K562 (cell line): ENCODE measurements around the gene CTIF. TPM values are rescaled to one million over a fixed set of nuclear protein-coding genes. Genes with fewer than 3 reads are reported as not detected.

Experiments
- ATAC-seq: fragments of 200-7000 bp; cut with Tn5 transposase; 3 replicates; pipeline ENCODE4 v1.9.1; 2020; ENCODE audit warnings: moderate library complexity
- BruUV-seq: library from RNA; stranded (reverse); fragments of 400-500 nt; replicated peaks from 2 replicates; lab custom pipeline; 2021; lab: Mats Ljungman, UMichigan
- CTCF ChIA-PET: fragments of 300-600 bp; formaldehyde crosslinking; extraction: SDS; loops from one replicate; lab custom pipeline; 2021; ENCODE audit warnings: low intra/inter-chr PET ratio; lab: Yijun Ruan, JAX
- POLR2A ChIA-PET: fragments of 300-600, 350-650 bp; sonication (Branson Sonifier 250); formaldehyde crosslinking; extraction: SDS; loops from one replicate; lab custom pipeline; 2021; ENCODE audit warnings: antibody characterized with exemption, inconsistent platforms; lab: Yijun Ruan, JAX
- DNase-seq, 4 experiments: peaks; one replicate each; pipeline versions ENCODE4 v3.0.0 to v3.0.0-alpha.2; 2011 to 2018; ENCODE audit warnings: low spot score in 3 of 4, mixed read lengths in 3 of 4; ENCODE audit errors: extremely low read depth in 1 of 4
- FAIRE-seq: peaks from 2 replicates; lab custom pipeline; 2011; peaks lifted over from hg19 to GRCh38; lab: Jason Lieb, UNC
- H2AFZ ChIP-seq: 2 replicates; pipeline ENCODE4 v1.6.0; 2011; ENCODE audit warnings: low read depth, low read length, control low read depth, inconsistent platforms
- H3K27ac ChIP-seq: fragments of 200-600 bp; 3 replicates; pipeline ENCODE4 v1.8.0; 2011; ENCODE audit warnings: low read depth, mild to moderate bottlenecking, control low read depth, inconsistent platforms, low read length, moderate library complexity, mixed read lengths; ENCODE audit errors: extremely low read depth
- H3K27me3 ChIP-seq, 2 experiments: fragments of 300-600 bp in 1 of 2; 2 replicates in 1 of 2; 3 replicates in 1 of 2; pipeline versions ENCODE4 v1.6.0 to v1.8.0; 2011; ENCODE audit warnings: inconsistent platforms in 2 of 2, low read length in 2 of 2, mild to moderate bottlenecking in 1 of 2, mixed read lengths in 1 of 2, moderate library complexity in 1 of 2; ENCODE audit not compliant: control insufficient read depth in 2 of 2, insufficient read depth in 2 of 2
- H3K36me3 ChIP-seq: fragments of 300-600 bp; 3 replicates; pipeline ENCODE4 v1.8.0; 2011; ENCODE audit warnings: mild to moderate bottlenecking, low read length, inconsistent platforms; ENCODE audit not compliant: control insufficient read depth, insufficient read depth
- H3K4me1 ChIP-seq, 2 experiments: fragments of 200-600 bp in 1 of 2; replicated peaks in 1 of 2; 2 replicates in 1 of 2; 3 replicates in 1 of 2; pipeline versions ENCODE4 v1.5.1 to v1.8.0; 2011; ENCODE audit warnings: inconsistent platforms in 2 of 2, low read length in 2 of 2, mild to moderate bottlenecking in 1 of 2, mixed read lengths in 1 of 2, moderate library complexity in 1 of 2; ENCODE audit not compliant: control insufficient read depth in 2 of 2, insufficient read depth in 2 of 2
- H3K4me2 ChIP-seq: 2 replicates; pipeline ENCODE4 v1.6.1; 2011; ENCODE audit warnings: low read length, control low read depth, inconsistent platforms, mixed read lengths; ENCODE audit not compliant: insufficient read depth
- H3K4me3 ChIP-seq: fragments of 200-600 bp; sonication (generic), shearing (Covaris generic); 2 replicates; pipeline ENCODE4 v1.5.1; 2016; ENCODE audit warnings: control low read depth, inconsistent platforms
- H3K79me2 ChIP-seq: fragments of 200-600 bp; 3 replicates; pipeline ENCODE4 v1.8.0; 2011; ENCODE audit warnings: low read length, inconsistent platforms; ENCODE audit not compliant: control insufficient read depth, insufficient read depth
- H3K9ac ChIP-seq, 2 experiments: 2 replicates each; pipeline versions ENCODE4 v1.6.0 to v1.6.1; 2011; ENCODE audit warnings: low read depth in 2 of 2, low read length in 2 of 2, control low read depth in 1 of 2, inconsistent platforms in 1 of 2, mild to moderate bottlenecking in 1 of 2, mixed read lengths in 1 of 2; ENCODE audit not compliant: insufficient read depth in 1 of 2
- H3K9me1 ChIP-seq: one replicate; pipeline ENCODE4 v1.6.0; 2011; ENCODE audit warnings: inconsistent platforms, mild to moderate bottlenecking, low read length, moderate library complexity; ENCODE audit not compliant: control insufficient read depth, insufficient read depth
- H3K9me3 ChIP-seq: replicated peaks from 2 replicates; pipeline ENCODE4 v1.5.1; 2011; ENCODE audit warnings: low read depth, low read length, inconsistent platforms; ENCODE audit not compliant: control insufficient read depth, insufficient read depth
- H4K20me1 ChIP-seq: replicated peaks from 2 replicates; pipeline ENCODE4 v1.6.1; 2011; ENCODE audit warnings: low read length, inconsistent platforms, mixed read lengths; ENCODE audit not compliant: control insufficient read depth, insufficient read depth
- CTCF ChIP-seq, 3 experiments: IDR thresholded peaks in 2 of 3; conservative IDR thresholded peaks in 1 of 3; 2 replicates each; pipeline ENCODE4 v1.5.1; 2011 to 2012; ENCODE audit warnings: low read length in 3 of 3, mild to moderate bottlenecking in 3 of 3, control low read depth in 2 of 3, improper control_type of control experiment in 1 of 3, inconsistent platforms in 1 of 3, low read depth in 1 of 3, mixed read lengths in 1 of 3, moderate library complexity in 1 of 3; ENCODE audit not compliant: insufficient read depth in 2 of 3
- CTCFL ChIP-seq: IDR thresholded peaks from 2 replicates; pipeline ENCODE4 v1.6.1; 2011; ENCODE audit warnings: borderline replicate concordance, low read depth, mild to moderate bottlenecking, moderate library complexity, low read length; ENCODE audit not compliant: insufficient read depth, poor library complexity, severe bottlenecking
- FOSL1 ChIP-seq: fragments of 200-800 bp; sonication (Bioruptor generic); conservative IDR thresholded peaks from 2 replicates; pipeline ENCODE4 v1.6.1; 2016; ENCODE audit warnings: missing genetic modification characterization, missing compliant biosample characterization
- GABPB1 ChIP-seq: sonication (generic); formaldehyde crosslinking; IDR thresholded peaks from 2 replicates; pipeline ENCODE4 v1.8.0; 2022; ENCODE audit warnings: mild to moderate bottlenecking, missing genetic modification reagents
- HDAC6 ChIP-seq: IDR thresholded peaks from 2 replicates; pipeline ENCODE4 v1.6.1; 2012; ENCODE audit warnings: low read depth, mild to moderate bottlenecking, control low read depth, inconsistent platforms, low read length, moderate library complexity
- MED1 ChIP-seq: sonication (generic); formaldehyde crosslinking; IDR thresholded peaks from 2 replicates; pipeline ENCODE4 v1.8.1; 2023; ENCODE audit warnings: missing genetic modification reagents, borderline replicate concordance
- MEIS2 ChIP-seq: fragments of 450-650 bp; IDR thresholded peaks from 2 replicates; pipeline ENCODE4 v1.6.1; 2014; ENCODE audit warnings: mild to moderate bottlenecking; ENCODE audit not compliant: partially characterized antibody
- PRMT5 ChIP-seq: sonication (generic); formaldehyde crosslinking; IDR thresholded peaks from 2 replicates; pipeline ENCODE4 v1.5.0; 2020; ENCODE audit warnings: missing genetic modification reagents
- RFX5 ChIP-seq: IDR thresholded peaks from 2 replicates; pipeline ENCODE4 v1.6.1; 2011; ENCODE audit warnings: low read depth, mild to moderate bottlenecking, improper control_type of control experiment, low read length
- ZNF41 ChIP-seq: fragments of 250-450 bp; sonication (Bioruptor Pico); conservative IDR thresholded peaks from 2 replicates; pipeline ENCODE4 v1.4.0; 2020; ENCODE audit warnings: mild to moderate bottlenecking
- ZNF449 ChIP-seq: fragments of 250-450 bp; sonication (Bioruptor Pico); IDR thresholded peaks from 2 replicates; pipeline ENCODE4 v1.8.0; 2022; ENCODE audit warnings: moderate library complexity, mild to moderate bottlenecking, inconsistent platforms
- ZNF584 ChIP-seq: fragments of 200-800 bp; sonication (Bioruptor generic); IDR thresholded peaks from 2 replicates; pipeline ENCODE4 v1.6.1; 2016; ENCODE audit warnings: low read depth, mild to moderate bottlenecking, missing genetic modification characterization, missing compliant biosample characterization
- ZNF586 ChIP-seq: fragments of 450-650 bp; formaldehyde crosslinking; conservative IDR thresholded peaks from 2 replicates; pipeline ENCODE4 v1.4.0; 2020; ENCODE audit warnings: mild to moderate bottlenecking, moderate library complexity
- WGBS: fragments of 100-300 bp; shearing (Covaris generic); methylation state at CpG from one replicate; pipeline ENCODE4 v1.1.6; 2016; ENCODE audit warnings: low coverage, mixed read lengths; ENCODE audit not compliant: insufficient coverage; ENCODE audit errors: missing lambda C conversion rate; 5-methylcytosine and 5-hydroxymethylcytosine counted together
- in situ Hi-C: fragments of 300-500 bp; cut with MboI; formaldehyde crosslinking; loops from 4 replicates; pipeline ENCODE4 v1.15.0; 2018; ENCODE audit warnings: inconsistent platforms, mixed read lengths
- intact Hi-C: fragments of 100-400 bp; cut with micrococcal nuclease; formaldehyde crosslinking; loops from 2 replicates; pipeline ENCODE4 v1.14.2; 2022
- polyA plus RNA-seq, 8 experiments: library from polyadenylated mRNA; depleted of rRNA in 4 of 8; stranded (reverse) in 5 of 8; unstranded in 3 of 8; fragments of >200 nt; fragmentation: Nextera tagmentation in 2 of 8; fragmentation: Illumina TruSeq in 1 of 8; extraction: Ambion mirVana in 2 of 8; extraction: Trizol in 1 of 8; gene quantifications; 2 replicates each; pipeline versions ENCODE4 v1.2.1 to v1.2.3, GENCODE V29; 2011 to 2014; ENCODE audit warnings: inconsistent platforms in 1 of 8, missing spikeins in 1 of 8
- total RNA-seq, 7 experiments: library from RNA; depleted of rRNA in 6 of 7; stranded (reverse); fragments of >200 nt in 6 of 7; fragmentation: Illumina TruSeq in 2 of 7; extraction: Trizol in 2 of 7; gene quantifications; 2 replicates each; pipeline versions ENCODE4 v1.2.1 to v1.2.3, GENCODE V29; 2011 to 2021; ENCODE audit warnings: low replicate concordance in 1 of 7

Gene CTIF
- total and polyA plus RNA-seq, 9 of the 15 experiments (the other 6 are each of a cell fraction or from before 2014, with no cell fraction given), result 0.17 to 11.5 (median 2.2) TPM

GRCh38 chr18:48540251-48541025, 1.6 kb downstream of the CTIF start:
- Histone ChIP-seq H3K4me2 (peak overlapping the region; percentile 80), H3K9me3 (no peaks in the 10 kb centered on the region), H3K9ac (peak overlapping the region; percentile 71 to 94), H3K27me3 (no peaks in the 10 kb centered on the region), H3K79me2 (peaks cover 24% of the 10 kb centered on the region), H4K20me1 (no peaks in the 10 kb centered on the region), H3K4me1 (peaks cover 31 to 44% of the 10 kb centered on the region in 2 experiments), H3K9me1 (no peaks in the 10 kb centered on the region), H3K27ac (peak overlapping the region; percentile 83), H2AFZ (peak overlapping the region; percentile 81), H3K4me3 (peak overlapping the region; percentile 62), H3K36me3 (no peaks in the 10 kb centered on the region)
- POLR2A ChIA-PET, result no interaction called here
- BruUV-seq, result no TSS peak
- CTCF ChIA-PET, result interaction anchor here (0.6 kb wide), 1 partner anchor 379 kb away, joined by 3 read pairs; no protein-coding TSS in a partner anchor
- intact Hi-C loops (loop anchor here (10.0 kb wide), 1 partner anchor 64 kb away; no protein-coding TSS in a partner anchor), in situ Hi-C loops (no loop called here)
- peak; percentile 6 for FAIRE-seq
- WGBS, result no CpG with 5 or more reads among the region's 86 CpGs
- peak; percentile 71 for ATAC-seq
- DNase-seq, result peak; percentile 70 to 79 (median 72)
- TF ChIP-seq MED1 (CRISPR knock-in tag) (no peak), ZNF584 (CRISPR knock-in tag) (no peak), GABPB1 (CRISPR knock-in tag) (peak; percentile 18; the same call in 1 of the 2 replicates), ZNF586 (CRISPR knock-in tag) (no peak), ZNF41 (CRISPR knock-in tag) (no peak), ZNF449 (CRISPR knock-in tag) (no peak), CTCFL (peak; percentile 27), CTCF (IDR thresholded peaks at IDR 0.05 in 2 of 3, conservative IDR thresholded peaks at IDR 0.05 in 1 of 3; ENCODE audit: insufficient read depth in 2 of 3, low read depth in 1 of 3, low read length in 3 of 3) (0 out of 6 replicates have a peak, but pooled peaks of 2 of the 3 experiments have one; percentile 5 to 21), MEIS2 (no peak), PRMT5 (no peak), RFX5 (no peak), HDAC6 (no peak), FOSL1 (tag) (0 out of 2 replicates have a peak, but pooled peaks have one; percentile 25)
